Neural progenitor cell (in vitro differentiated cells): ENCODE measurements around the gene MVB12B. TPM values are rescaled to one million over a fixed set of nuclear protein-coding genes. Genes with fewer than 3 reads are reported as not detected.

Experiments used
- DNase-seq: peaks from one replicate; pipeline ENCODE4 v3.0.0-alpha.2; 2016; ENCODE audit warnings: low spot score
- H2AFZ ChIP-seq: fragments of 200-600 bp; sonication (generic); replicated peaks from 2 replicates; pipeline ENCODE4 v1.6.1; 2016; ENCODE audit warnings: antibody characterized with exemption
- H3F3A ChIP-seq: fragments of 200-600 bp; sonication (generic); 2 replicates; pipeline ENCODE4 v1.6.1; 2016; ENCODE audit warnings: antibody characterized with exemption, low read depth
- H3K27ac ChIP-seq: fragments of 200-600 bp; sonication (generic); 2 replicates; pipeline ENCODE4 v1.5.1; 2016; ENCODE audit warnings: mild to moderate bottlenecking
- H3K27me3 ChIP-seq: fragments of 200-600 bp; sonication (generic); 2 replicates; pipeline ENCODE4 v1.6.1; 2016; ENCODE audit warnings: mild to moderate bottlenecking, moderate library complexity
- H3K36me3 ChIP-seq: fragments of 200-600 bp; sonication (generic); 2 replicates; pipeline ENCODE4 v1.5.1; 2016
- H3K4me1 ChIP-seq: fragments of 200-600 bp; sonication (generic); 2 replicates; pipeline ENCODE4 v1.6.1; 2016; ENCODE audit warnings: mixed run types
- H3K4me2 ChIP-seq: fragments of 200-600 bp; sonication (generic); 2 replicates; pipeline ENCODE4 v1.6.1; 2016
- H3K4me3 ChIP-seq: fragments of 200-600 bp; sonication (generic); 2 replicates; pipeline ENCODE4 v1.5.1; 2016
- H3K79me2 ChIP-seq: fragments of 200-600 bp; sonication (generic); 2 replicates; pipeline ENCODE4 v1.6.1; 2016; ENCODE audit warnings: low read depth
- H3K9ac ChIP-seq: fragments of 200-600 bp; sonication (generic); 2 replicates; pipeline ENCODE4 v1.6.1; 2016
- H3K9me3 ChIP-seq: fragments of 200-600 bp; sonication (generic); 2 replicates; pipeline ENCODE4 v1.5.1; 2016; ENCODE audit warnings: low read depth
- H4K20me1 ChIP-seq: fragments of 200-600 bp; sonication (generic); 2 replicates; pipeline ENCODE4 v1.6.1; 2016; ENCODE audit warnings: low read depth
- H3K27ac Mint-ChIP-seq: 3 replicates; pipeline ENCODE4 v1.8.0; 2021; ENCODE audit warnings: mixed read lengths
- H3K27me3 Mint-ChIP-seq: 2 replicates; pipeline ENCODE4 v1.8.0; 2022; ENCODE audit warnings: low read depth, mild to moderate bottlenecking, inconsistent platforms, moderate library complexity, mixed read lengths; ENCODE audit not compliant: insufficient read depth
- H3K36me3 Mint-ChIP-seq: 3 replicates; pipeline ENCODE4 v1.8.0; 2021; ENCODE audit warnings: mixed read lengths
- H3K4me1 Mint-ChIP-seq: 3 replicates; pipeline ENCODE4 v1.8.0; 2021; ENCODE audit warnings: mixed read lengths
- H3K4me3 Mint-ChIP-seq: 3 replicates; pipeline ENCODE4 v1.8.0; 2021; ENCODE audit warnings: mild to moderate bottlenecking, moderate library complexity, mixed read lengths
- H3K9me3 Mint-ChIP-seq: 3 replicates; pipeline ENCODE4 v1.8.0; 2020; ENCODE audit warnings: mixed read lengths
- EZH2 ChIP-seq: fragments of 200-600 bp; sonication (generic); IDR thresholded peaks from 2 replicates; pipeline ENCODE4 v1.6.1; 2017; ENCODE audit warnings: antibody characterized with exemption, mild to moderate bottlenecking, moderate library complexity
- EZH2phosphoT487 ChIP-seq: fragments of 200-600 bp; sonication (generic); IDR thresholded peaks from 2 replicates; pipeline ENCODE4 v1.6.1; 2017; ENCODE audit warnings: antibody characterized with exemption
- total RNA-seq: library from RNA; depleted of rRNA; stranded (reverse); fragments of >200 nt; gene quantifications from 2 replicates; pipeline ENCODE4 v1.2.3, GENCODE V29; 2015; ENCODE audit warnings: low replicate concordance
- TF ChIP-seq, protein P1 (sequence below): fragments of 200-600 bp; sonication (generic); IDR thresholded peaks from 2 replicates; pipeline ENCODE4 v1.5.1; 2017; ENCODE audit warnings: antibody characterized with exemption, mild to moderate bottlenecking

MVB12B gene
- total RNA-seq, 1 donor from 2014 or later = 16.1 TPM

DNA sequence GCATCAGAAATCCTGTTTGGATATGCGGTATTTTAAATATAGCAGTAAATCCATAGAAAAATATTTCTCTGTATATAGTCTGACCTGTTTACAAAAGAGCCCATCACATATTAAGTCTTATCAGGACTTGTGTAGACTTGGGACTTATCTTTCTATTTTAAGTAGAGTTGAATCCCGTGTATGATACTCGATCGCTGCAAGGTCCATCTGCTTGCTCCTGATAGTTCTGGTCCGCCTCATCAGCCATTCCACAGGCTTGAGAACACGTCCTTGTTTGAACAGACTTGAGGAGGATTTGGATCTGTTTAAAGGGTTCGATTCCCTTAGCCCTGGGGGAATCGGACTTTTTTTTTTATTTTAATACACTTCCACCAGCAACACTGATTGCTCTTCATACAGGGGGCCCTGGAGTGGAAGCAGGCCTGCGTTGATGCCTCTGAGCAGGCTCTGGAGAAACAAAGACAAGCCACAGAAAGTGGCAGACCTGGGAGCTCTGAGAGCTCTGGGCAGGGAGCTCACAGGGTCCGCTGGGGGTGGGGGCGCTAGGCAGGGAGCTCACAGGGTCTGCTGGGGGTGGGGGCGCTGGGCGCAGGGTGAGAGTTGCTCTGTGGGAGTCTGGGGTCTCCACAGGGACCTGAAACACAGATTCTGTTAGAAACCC, 112.2 kb downstream of the MVB12B start:
- Mint-ChIP-seq H3K4me3 (no peak overlapping the region), H3K36me3 (no peaks in the 10 kb centered on the region), H3K27ac (peak overlapping the region; percentile 37), H3K4me1 (peaks cover 55% of the 10 kb centered on the region), H3K27me3 (no peaks in the 10 kb centered on the region), H3K9me3 (no peaks in the 10 kb centered on the region)
- no peak overlapping the region for H3K4me2 ChIP-seq
- H3K4me1 ChIP-seq = peaks cover 60% of the 10 kb centered on the region
- no peak for DNase-seq
- no peaks in the 10 kb centered on the region for H3K36me3 ChIP-seq
- H3K4me3 ChIP-seq = no peak overlapping the region
- H3K9ac ChIP-seq = no peak overlapping the region
- TF ChIP-seq EZH2phosphoT487 (no peak), EZH2 (no peak)
- TF ChIP-seq, protein P1, sequence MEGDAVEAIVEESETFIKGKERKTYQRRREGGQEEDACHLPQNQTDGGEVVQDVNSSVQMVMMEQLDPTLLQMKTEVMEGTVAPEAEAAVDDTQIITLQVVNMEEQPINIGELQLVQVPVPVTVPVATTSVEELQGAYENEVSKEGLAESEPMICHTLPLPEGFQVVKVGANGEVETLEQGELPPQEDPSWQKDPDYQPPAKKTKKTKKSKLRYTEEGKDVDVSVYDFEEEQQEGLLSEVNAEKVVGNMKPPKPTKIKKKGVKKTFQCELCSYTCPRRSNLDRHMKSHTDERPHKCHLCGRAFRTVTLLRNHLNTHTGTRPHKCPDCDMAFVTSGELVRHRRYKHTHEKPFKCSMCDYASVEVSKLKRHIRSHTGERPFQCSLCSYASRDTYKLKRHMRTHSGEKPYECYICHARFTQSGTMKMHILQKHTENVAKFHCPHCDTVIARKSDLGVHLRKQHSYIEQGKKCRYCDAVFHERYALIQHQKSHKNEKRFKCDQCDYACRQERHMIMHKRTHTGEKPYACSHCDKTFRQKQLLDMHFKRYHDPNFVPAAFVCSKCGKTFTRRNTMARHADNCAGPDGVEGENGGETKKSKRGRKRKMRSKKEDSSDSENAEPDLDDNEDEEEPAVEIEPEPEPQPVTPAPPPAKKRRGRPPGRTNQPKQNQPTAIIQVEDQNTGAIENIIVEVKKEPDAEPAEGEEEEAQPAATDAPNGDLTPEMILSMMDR = no peak
- H3K9me3 ChIP-seq = no peaks in the 10 kb centered on the region
- H3K27ac ChIP-seq = no peak overlapping the region
- H3F3A ChIP-seq = peaks cover 33% of the 10 kb centered on the region
- no peaks in the 10 kb centered on the region for H3K27me3 ChIP-seq
- H4K20me1 ChIP-seq = peaks cover 3% of the 10 kb centered on the region
- H2AFZ ChIP-seq = no peak overlapping the region
- no peaks in the 10 kb centered on the region for H3K79me2 ChIP-seq

DNA sequence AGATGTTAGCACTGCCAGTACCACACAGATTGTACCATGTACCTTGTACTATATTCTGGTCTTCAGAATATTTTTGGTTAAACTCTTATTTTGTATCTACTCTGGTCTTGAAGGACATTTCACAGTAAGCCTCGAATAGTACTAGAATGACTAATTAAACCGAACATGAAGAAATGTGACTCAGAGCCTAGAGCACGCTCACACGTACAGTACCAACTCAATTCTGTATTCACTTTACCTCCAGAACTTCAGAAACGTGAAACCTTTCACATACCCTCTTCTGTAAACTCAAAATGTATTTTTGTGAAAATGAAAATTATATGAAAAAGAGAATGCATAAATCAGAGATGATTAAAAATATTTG, 112.8 kb downstream of the MVB12B start:
- Mint-ChIP-seq H3K27ac (peak overlapping the region; percentile 37), H3K9me3 (no peaks in the 10 kb centered on the region), H3K4me3 (no peak overlapping the region), H3K27me3 (no peaks in the 10 kb centered on the region), H3K36me3 (no peaks in the 10 kb centered on the region), H3K4me1 (peaks cover 55% of the 10 kb centered on the region)
- Histone ChIP-seq H3F3A (peaks cover 38% of the 10 kb centered on the region), H3K9me3 (no peaks in the 10 kb centered on the region), H3K9ac (no peak overlapping the region), H3K4me3 (no peak overlapping the region), H3K4me2 (no peak overlapping the region), H2AFZ (no peak overlapping the region), H4K20me1 (peaks cover 3% of the 10 kb centered on the region), H3K27me3 (no peaks in the 10 kb centered on the region), H3K27ac (no peak overlapping the region), H3K36me3 (no peaks in the 10 kb centered on the region), H3K4me1 (peaks cover 60% of the 10 kb centered on the region), H3K79me2 (no peaks in the 10 kb centered on the region)
- DNase-seq = no peak
- TF ChIP-seq, protein P1 = no peak
- TF ChIP-seq EZH2phosphoT487 (no peak), EZH2 (no peak)

DNA sequence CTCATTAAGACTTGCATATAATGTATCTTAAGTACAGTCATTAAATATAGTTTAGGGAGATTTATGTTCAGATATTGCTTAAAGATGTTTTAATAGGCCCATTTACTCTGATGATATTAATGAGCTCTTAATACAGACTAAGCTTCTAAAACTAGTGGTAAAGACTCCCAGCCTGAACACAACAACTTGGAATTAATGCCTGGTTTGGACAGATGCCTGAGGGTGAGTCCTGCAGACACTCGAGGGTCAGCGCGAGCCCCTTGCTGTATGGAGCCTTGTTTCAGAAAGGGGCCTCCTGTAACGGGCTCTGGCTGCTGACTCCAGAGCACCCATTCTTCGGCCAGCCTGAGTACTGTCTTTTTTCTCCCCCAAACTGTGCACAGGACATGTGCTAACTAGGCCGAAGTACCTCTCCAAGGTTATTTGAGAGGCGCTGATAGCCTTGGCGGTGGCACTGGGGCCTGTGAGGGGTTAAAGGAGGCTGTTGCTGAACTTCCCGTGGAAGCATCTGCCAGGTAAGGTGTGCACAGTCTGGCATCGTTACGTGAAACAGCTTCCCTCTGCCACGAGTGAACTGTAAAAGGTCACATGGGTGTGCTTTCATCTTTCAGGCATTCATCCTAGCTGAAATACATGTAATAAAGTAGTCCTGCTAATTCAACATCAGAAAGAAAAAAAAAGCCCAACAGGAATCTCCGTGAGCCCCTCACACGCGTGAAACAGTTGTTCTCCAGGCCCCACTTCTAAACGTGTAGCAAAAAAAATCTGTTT, 113.4 kb downstream of the MVB12B start:
- H3F3A ChIP-seq = peaks cover 39% of the 10 kb centered on the region
- DNase-seq = no peak
- H3K4me1 ChIP-seq = peaks cover 63% of the 10 kb centered on the region
- Mint-ChIP-seq H3K27me3 (no peaks in the 10 kb centered on the region), H3K9me3 (no peaks in the 10 kb centered on the region), H3K27ac (peak overlapping the region; percentile 37), H3K4me3 (no peak overlapping the region), H3K36me3 (no peaks in the 10 kb centered on the region), H3K4me1 (peaks cover 55% of the 10 kb centered on the region)
- no peaks in the 10 kb centered on the region for H3K79me2 ChIP-seq
- no peak overlapping the region for H2AFZ ChIP-seq
- TF ChIP-seq, protein P1 = no peak
- no peak for TF ChIP-seq EZH2phosphoT487
- TF ChIP-seq EZH2 = no peak
- no peaks in the 10 kb centered on the region for H3K9me3 ChIP-seq
- H3K27me3 ChIP-seq = no peaks in the 10 kb centered on the region
- H3K4me3 ChIP-seq = no peak overlapping the region
- peak overlapping the region; percentile 82 for H3K27ac ChIP-seq
- H3K9ac ChIP-seq = no peak overlapping the region
- H4K20me1 ChIP-seq = peaks cover 3% of the 10 kb centered on the region
- H3K36me3 ChIP-seq = no peaks in the 10 kb centered on the region
- H3K4me2 ChIP-seq = peak overlapping the region; percentile 62
